TTC549 (cell line): ENCODE measurements around the gene ZNF445.
"Not testable (repeated sequence)": the region's sequence is repeated elsewhere in the genome, so short reads cannot be mapped to it uniquely, and the experiment has no call there.

ENCODE experiments used
- FAIRE-seq: peaks from 2 replicates; lab custom pipeline; 2012; peaks lifted over from hg19 to GRCh38; lab: Jason Lieb, UNC

The ZNF445 gene

DNA sequence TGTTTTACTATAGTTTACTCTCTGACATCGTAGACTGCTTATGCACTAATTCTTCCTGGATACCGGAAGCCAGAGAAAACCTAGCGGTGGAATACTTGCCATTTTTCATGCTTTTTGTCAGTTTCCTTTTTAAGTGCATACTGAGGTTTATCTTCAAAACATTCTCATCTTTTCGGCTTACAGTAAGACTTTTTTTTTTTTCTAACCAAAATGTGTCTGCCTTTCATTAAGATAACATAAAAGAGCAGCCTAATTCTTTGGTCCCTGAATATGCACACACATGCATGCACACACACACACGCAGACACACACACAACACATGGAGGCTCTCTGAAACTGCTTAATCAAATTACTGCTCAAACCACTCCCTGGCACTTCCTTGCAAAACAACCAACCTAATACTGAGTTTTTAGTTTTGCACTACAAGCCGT is 1.3 kb downstream of the ZNF445 start:
- no peak for FAIRE-seq

DNA sequence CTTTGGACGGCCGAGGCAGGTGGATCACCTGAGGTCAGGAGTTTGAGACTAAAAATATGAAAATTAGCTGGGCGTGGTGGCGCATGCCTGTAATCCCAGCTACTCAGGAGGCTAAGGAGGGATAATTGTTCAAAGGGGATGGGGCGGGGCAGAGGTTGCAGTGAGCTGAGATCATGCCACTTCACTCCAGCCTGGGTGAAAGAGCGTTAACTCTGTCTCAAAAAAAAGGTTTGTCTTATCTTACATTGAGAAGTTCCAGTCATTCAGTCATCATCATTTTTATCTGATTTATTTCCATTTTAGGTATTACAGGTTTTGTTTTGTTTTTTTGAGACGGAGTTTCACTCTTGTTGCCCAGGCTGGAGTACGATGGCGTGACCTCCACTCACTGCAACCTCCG is 2.6 kb downstream of the ZNF445 start:
- not testable (repeated sequence) for FAIRE-seq

- FAIRE-seq = no peak
Observed at GRCh38 chr3:44470430-44470829, 7.0 kb downstream of the ZNF445 start.

DNA sequence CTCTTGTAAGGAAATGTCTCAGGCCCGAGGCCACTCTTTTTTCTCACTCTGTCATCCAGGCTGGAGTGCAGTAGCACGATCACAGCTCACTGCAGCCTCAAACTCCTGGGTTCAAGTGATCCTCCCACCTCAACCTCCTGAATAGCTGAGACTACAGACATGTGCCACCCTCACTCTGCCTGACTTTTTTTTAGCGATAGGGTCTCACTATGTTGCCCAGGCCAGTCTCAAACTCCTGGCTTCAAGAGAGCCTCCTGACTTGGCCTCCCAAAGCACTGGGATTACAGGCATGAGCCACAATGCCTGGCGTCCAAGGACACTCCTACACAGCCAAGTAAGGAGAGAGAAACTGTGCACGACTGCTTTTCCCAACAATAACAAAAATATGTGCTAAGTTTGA is 7.6 kb downstream of the ZNF445 start:
- no peak for FAIRE-seq

DNA sequence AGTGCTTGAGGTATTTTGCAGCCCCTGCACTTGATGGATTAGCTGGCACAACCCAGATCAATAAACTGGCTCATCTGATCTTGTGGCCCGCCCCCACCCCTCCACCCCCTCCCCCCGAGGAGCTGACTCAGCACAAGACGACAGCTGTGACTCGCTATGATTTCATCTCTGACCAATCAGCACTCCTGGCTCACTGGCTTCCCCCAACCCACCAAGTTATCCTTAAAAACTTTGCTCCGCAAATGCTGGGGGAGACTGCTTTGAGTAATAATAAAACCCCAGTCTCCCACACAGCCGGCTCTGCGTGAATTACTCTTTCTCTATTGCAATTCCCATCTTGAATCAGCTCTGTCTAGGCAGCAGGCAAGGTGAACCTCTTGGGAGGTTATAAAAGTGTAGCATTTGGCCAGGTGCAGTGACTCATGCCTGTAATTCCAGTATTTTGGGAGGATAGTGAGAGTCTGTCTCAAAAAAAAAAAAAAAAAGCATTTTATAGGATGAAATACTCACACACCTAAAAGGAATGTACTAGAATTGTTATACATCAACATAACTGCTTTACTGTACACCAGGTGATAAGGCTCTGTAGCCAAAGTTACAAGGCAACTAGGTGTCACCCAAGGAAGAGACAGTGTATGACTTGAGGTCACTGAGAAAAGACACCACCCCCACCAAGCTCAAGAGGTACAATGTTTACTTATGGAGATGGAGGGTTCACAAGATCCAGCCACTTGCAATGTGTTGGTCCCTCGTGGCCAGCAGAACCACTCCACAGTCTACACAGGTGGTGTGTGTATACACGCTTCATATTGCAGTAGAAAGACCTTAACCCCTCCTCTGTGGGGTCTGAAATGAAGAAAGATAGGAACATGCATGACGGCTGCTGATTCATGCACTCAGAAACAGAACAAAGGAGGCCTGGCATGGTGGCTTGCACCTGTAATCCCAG is 8.6 kb downstream of the ZNF445 start:
- no peak for FAIRE-seq

DNA sequence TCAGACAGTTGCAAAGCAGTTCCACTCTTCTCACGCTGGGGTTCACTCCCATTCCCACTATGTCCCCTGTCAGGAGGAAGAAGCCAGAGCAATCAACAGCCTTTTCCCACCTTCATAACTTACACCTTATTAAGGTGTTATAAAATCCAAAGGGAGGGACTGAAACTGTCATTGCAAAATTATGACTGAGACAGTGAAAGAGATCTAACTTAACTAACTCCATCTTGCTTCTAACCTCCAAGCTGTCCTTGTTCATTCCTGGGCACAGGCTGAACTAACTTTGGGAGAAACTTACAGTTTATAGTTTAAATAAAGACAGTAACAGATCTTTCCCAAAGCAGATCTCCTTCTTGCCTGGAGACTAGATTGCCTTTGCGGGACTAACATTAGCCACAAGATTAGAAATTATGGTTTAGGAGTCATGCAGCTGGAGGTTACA is 9.4 kb downstream of the ZNF445 start:
- not testable (repeated sequence) for FAIRE-seq

- no peak for FAIRE-seq
Observed at GRCh38 chr3:44467241-44467640, 10.2 kb downstream of the ZNF445 start.

GRCh38 chr3:44464920-44465319 is 12.6 kb downstream of the ZNF445 start:
- FAIRE-seq = not testable (repeated sequence)

DNA sequence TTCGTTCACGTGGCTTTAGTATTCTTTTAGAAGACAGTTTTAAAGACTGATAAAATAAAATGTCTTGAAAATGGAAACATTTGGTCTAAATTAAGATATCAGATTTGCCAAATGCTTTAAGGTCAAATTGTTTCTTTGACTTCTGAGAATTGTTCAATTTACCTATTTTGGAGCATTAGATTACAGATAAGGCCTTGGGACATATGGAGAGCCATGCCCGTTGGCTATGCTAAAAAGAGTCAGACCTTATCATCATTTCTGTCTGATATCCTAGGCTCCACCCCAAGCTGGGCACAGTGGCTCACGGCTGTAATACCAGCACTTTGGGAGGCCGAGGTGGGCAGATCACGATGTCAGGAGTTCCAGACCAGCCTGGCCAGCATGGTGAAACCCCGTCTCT is 13.0 kb downstream of the ZNF445 start:
- FAIRE-seq = no peak

DNA sequence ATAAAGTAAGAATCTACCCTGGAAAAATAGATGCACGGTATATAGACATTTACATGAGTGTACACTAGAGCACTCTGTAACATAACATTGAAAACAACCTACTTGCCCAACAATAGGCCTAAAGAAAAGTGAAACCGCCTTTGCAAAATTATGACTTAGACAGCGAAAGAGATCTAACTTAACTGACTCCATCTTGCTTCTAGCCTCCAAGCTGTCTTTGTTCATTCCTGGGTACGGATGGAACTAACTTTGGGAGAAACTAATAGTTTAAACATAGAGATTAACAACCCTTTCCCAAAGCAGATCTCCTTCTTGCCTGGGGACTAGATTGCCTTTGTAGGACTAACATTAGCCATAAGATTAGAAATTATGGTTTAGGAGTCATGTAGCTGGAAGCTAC is 17.4 kb downstream of the ZNF445 start:
- not testable (repeated sequence) for FAIRE-seq

- no peak for FAIRE-seq
Observed at GRCh38 chr3:44455318-44455717, 22.2 kb downstream of the ZNF445 start.

GRCh38 chr3:44454258-44454657 is 23.2 kb downstream of the ZNF445 start:
- FAIRE-seq = no peak

DNA sequence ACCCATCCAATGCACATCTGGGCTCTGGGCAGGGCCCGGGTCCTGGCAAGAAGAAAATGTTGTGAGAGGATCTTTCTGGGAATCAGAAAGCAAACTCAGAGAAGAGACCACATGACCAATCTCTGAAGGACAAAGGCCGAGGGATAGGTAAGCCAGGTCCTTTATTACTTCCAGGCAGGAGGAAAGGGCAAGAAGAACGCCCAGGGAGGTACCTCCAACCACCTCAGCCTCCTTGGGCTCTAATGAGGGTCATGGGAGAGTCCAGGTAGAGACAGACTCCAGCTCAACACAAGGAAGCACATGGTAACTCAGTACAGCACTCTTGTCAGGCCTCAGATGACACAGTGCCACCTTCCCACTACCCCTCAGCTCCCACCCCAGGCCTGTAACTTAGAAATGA is 26.0 kb downstream of the ZNF445 start:
- FAIRE-seq = no peak

DNA sequence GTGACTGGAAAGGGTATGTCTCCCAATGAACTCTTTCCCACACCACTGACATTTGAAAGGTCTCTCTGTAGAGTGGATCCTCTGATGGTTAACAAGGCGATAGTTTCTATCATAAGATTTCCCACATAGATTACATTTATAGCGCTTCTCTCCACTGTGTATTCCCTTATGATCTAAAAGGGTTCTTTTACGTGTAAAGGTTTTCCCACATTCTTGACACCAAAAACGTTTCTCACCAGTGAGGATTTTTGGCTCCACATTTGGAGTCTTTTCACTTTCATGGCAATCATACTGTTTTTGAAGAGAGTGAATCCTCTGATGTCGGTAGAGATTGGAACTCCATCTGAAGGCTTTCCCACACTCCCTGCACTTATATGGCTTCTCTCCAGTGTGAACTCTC is 30.5 kb downstream of the ZNF445 start:
- FAIRE-seq = no peak

GRCh38 chr3:44445786-44446185 is 31.7 kb downstream of the ZNF445 start:
- FAIRE-seq = no peak

- no peak for FAIRE-seq
Observed at GRCh38 chr3:44444896-44445691, 32.4 kb downstream of the ZNF445 start.

DNA sequence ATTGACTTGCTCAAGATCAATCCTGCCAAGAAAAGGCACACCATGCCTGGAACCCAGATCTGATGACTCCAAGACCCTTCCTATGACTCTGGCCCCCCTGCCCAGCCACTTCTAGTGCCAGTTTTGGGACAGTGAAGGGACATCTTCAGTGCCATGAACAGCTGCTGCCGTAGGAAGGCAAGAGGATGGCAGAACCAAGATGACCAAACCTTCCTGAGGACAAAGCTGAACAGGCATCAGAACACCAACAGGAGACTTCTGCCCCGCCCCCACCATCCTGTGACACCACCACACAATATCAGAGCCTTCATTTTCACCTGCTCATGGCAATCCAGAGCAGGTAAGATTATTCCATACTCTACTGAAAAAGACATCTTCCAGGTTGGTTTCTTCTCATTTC is 33.0 kb downstream of the ZNF445 start:
- FAIRE-seq = no peak

- no peak for FAIRE-seq
Observed at GRCh38 chr3:44442596-44443309, 34.7 kb downstream of the ZNF445 start.

GRCh38 chr3:44439499-44440295 is 37.8 kb downstream of the ZNF445 start:
- no peak for FAIRE-seq

- FAIRE-seq = no peak
Observed at GRCh38 chr3:44437800-44438199, 39.7 kb downstream of the ZNF445 start.

GRCh38 chr3:44436181-44436580 is 41.3 kb downstream of the ZNF445 start:
- FAIRE-seq = no peak
